22Rv1 (cell line): Measurements from ENCODE around the gene CYP26C1.

Source experiments
- CTCF ChIP-seq: fragments of 450-650 bp; IDR thresholded peaks from 2 replicates; pipeline ENCODE4 v1.5.1; 2017; ENCODE audit warnings: mild to moderate bottlenecking
- ZFX ChIP-seq: fragments of 450-650 bp; IDR thresholded peaks from 2 replicates; pipeline ENCODE4 v1.6.1; 2017; ENCODE audit warnings: antibody characterized with exemption, borderline replicate concordance

GRCh38 chr10:93065675-93066543 lies 5.3 kb downstream of the CYP26C1 start:
- no peak; the same call in 1 of the 2 replicates for TF ChIP-seq CTCF
- TF ChIP-seq ZFX, result no peak
